DOHH2 (cell line): ENCODE measurements around the gene OR52A5.
"Not testable (repeated sequence)": the region's sequence is repeated elsewhere in the genome, so short reads cannot be mapped to it uniquely, and the experiment has no call there.

Experiments
- EZH2phosphoT487 ChIP-seq: fragments of 200-600 bp; sonication (generic); IDR thresholded peaks from 2 replicates; pipeline ENCODE4 v1.6.1; 2017; ENCODE audit warnings: borderline replicate concordance, mild to moderate bottlenecking, antibody characterized with exemption, low read length, moderate library complexity, mixed read lengths
- TF ChIP-seq, protein P1 (sequence below): fragments of 200-600 bp; sonication (generic); IDR thresholded peaks from one replicate; pipeline ENCODE4 v1.5.1; 2014; ENCODE audit warnings: antibody characterized with exemption, mild to moderate bottlenecking, low read depth, low read length; ENCODE audit not compliant: poor library complexity, severe bottlenecking

DNA sequence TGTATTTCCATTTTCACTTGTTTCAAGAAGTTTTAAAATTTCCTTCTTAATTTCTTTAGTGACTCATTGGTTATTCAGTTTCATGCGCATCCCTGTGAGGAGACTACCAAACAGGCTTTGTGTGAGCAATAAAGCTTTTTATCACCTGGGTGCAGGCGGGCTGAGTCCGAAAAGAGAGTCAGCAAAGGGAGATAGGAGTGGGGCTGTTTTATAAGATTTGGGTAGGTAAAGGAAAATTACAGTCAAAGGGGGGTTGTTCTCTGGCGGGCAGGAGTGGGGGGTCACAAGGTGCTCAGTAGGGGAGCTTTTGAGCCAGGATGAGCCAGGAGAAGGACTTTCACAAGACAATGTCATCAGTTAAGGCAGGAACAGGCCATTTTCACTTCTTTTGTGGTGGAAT is 22.1 kb upstream of the OR52A5 start:
- TF ChIP-seq, protein P1, sequence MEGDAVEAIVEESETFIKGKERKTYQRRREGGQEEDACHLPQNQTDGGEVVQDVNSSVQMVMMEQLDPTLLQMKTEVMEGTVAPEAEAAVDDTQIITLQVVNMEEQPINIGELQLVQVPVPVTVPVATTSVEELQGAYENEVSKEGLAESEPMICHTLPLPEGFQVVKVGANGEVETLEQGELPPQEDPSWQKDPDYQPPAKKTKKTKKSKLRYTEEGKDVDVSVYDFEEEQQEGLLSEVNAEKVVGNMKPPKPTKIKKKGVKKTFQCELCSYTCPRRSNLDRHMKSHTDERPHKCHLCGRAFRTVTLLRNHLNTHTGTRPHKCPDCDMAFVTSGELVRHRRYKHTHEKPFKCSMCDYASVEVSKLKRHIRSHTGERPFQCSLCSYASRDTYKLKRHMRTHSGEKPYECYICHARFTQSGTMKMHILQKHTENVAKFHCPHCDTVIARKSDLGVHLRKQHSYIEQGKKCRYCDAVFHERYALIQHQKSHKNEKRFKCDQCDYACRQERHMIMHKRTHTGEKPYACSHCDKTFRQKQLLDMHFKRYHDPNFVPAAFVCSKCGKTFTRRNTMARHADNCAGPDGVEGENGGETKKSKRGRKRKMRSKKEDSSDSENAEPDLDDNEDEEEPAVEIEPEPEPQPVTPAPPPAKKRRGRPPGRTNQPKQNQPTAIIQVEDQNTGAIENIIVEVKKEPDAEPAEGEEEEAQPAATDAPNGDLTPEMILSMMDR = not testable (repeated sequence)
- not testable (repeated sequence) for TF ChIP-seq EZH2phosphoT487
